ENCODE data around the gene ACBD4.

Gene ACBD4

GRCh38 chr17:45190503-45191255 lies 55.2 kb downstream of the ACBD4 start:
- no peak for DNase-seq (ENCODE audit: low read depth)
- TF ChIP-seq, protein P1, sequence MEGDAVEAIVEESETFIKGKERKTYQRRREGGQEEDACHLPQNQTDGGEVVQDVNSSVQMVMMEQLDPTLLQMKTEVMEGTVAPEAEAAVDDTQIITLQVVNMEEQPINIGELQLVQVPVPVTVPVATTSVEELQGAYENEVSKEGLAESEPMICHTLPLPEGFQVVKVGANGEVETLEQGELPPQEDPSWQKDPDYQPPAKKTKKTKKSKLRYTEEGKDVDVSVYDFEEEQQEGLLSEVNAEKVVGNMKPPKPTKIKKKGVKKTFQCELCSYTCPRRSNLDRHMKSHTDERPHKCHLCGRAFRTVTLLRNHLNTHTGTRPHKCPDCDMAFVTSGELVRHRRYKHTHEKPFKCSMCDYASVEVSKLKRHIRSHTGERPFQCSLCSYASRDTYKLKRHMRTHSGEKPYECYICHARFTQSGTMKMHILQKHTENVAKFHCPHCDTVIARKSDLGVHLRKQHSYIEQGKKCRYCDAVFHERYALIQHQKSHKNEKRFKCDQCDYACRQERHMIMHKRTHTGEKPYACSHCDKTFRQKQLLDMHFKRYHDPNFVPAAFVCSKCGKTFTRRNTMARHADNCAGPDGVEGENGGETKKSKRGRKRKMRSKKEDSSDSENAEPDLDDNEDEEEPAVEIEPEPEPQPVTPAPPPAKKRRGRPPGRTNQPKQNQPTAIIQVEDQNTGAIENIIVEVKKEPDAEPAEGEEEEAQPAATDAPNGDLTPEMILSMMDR (IDR thresholded peaks at IDR 0.05; ENCODE audit: low read depth, low read length, missing control alignments), result no peak
- H3K4me3 ChIP-seq (ENCODE audit: low read depth, low read length), result no peak overlapping the region
